Naive B cell (primary cell): ENCODE measurements around the gene AVPR2. TPM values are rescaled to one million over a fixed set of nuclear protein-coding genes. Genes with fewer than 3 reads are reported as not detected.

Experiments
- ATAC-seq, 2 donors: fragments of 150-1000 bp; cut with Tn5 transposase; 2 replicates each; pipeline ENCODE4 v1.10.0; 2021; ENCODE audit warnings: low read depth in 2 of 2, mild to moderate bottlenecking in 2 of 2, moderate library complexity in 2 of 2
- DNase-seq: peaks from one replicate; pipeline ENCODE4 v3.0.0; 2022
- H3K27ac Mint-ChIP-seq, 6 donors: one replicate each; pipeline ENCODE4 v1.8.0; 2020 to 2022; ENCODE audit warnings: mild to moderate bottlenecking in 6 of 6, mixed read lengths in 6 of 6, moderate library complexity in 5 of 6, inconsistent platforms in 2 of 6
- H3K27me3 Mint-ChIP-seq, 3 donors: one replicate each; pipeline ENCODE4 v1.8.0; 2021 to 2022; ENCODE audit warnings: mixed read lengths in 3 of 3, mild to moderate bottlenecking in 1 of 3
- H3K36me3 Mint-ChIP-seq, 2 donors: one replicate each; pipeline ENCODE4 v1.8.0; 2020 to 2022; ENCODE audit warnings: mixed read lengths in 2 of 2, inconsistent platforms in 1 of 2, mild to moderate bottlenecking in 1 of 2
- H3K4me1 Mint-ChIP-seq, 3 donors: one replicate each; pipeline ENCODE4 v1.8.0; 2020 to 2022; ENCODE audit warnings: mixed read lengths in 3 of 3, inconsistent platforms in 1 of 3, mild to moderate bottlenecking in 1 of 3, moderate library complexity in 1 of 3
- H3K4me3 Mint-ChIP-seq, 8 donors: one replicate each; pipeline ENCODE4 v1.8.0; 2020 to 2022; ENCODE audit warnings: mild to moderate bottlenecking in 8 of 8, mixed read lengths in 8 of 8, moderate library complexity in 8 of 8, inconsistent platforms in 2 of 8
- H3K9me3 Mint-ChIP-seq, 7 donors: one replicate each; pipeline ENCODE4 v1.8.0; 2020 to 2022; ENCODE audit warnings: mixed read lengths in 7 of 7, mild to moderate bottlenecking in 5 of 7, inconsistent platforms in 2 of 7, moderate library complexity in 1 of 7
- polyA plus RNA-seq, 6 donors: library from polyadenylated mRNA; unstranded; fragments of 300-500 nt; fragmentation: Illumina TruSeq; gene quantifications; one replicate each; pipeline ENCODE4 v1.2.3, GENCODE V29; 2021; ENCODE audit warnings: low read depth in 6 of 6

Gene AVPR2
- polyA plus RNA-seq, 6 donors from 2014 or later = 0.25 TPM; not detected in 5

- Mint-ChIP-seq H3K4me1 (peaks cover 21 to 28% (median 24%) of the 10 kb centered on the region in 3 donors), H3K36me3 (peaks cover 0 to 14% of the 10 kb centered on the region in 2 donors)
- DNase-seq = no peak
Measured at GRCh38 chrX:153874366-153875125, 29.9 kb upstream of the AVPR2 start.

GRCh38 chrX:153875391-153876111 lies 28.9 kb upstream of the AVPR2 start:
- Mint-ChIP-seq H3K4me1 (peaks cover 23 to 29% (median 26%) of the 10 kb centered on the region in 3 donors), H3K27me3 (peaks cover 13 to 81% (median 53%) of the 10 kb centered on the region in 3 donors), H3K9me3 (peaks cover 0 to 6% (median 0%) of the 10 kb centered on the region in 7 donors), H3K27ac (peak overlapping the region in 1 of 6 donors; percentile 70), H3K4me3 (peak overlapping the region in 1 of 8 donors; percentile 15), H3K36me3 (peaks cover 0 to 14% of the 10 kb centered on the region in 2 donors)
- DNase-seq = peak; percentile 52
- ATAC-seq = peak; percentile 53 to 58

More at GRCh38 chrX:153874366-153875125, 29.9 kb upstream of the AVPR2 start:
- peaks cover 0 to 6% (median 0%) of the 10 kb centered on the region in 7 donors for H3K9me3 Mint-ChIP-seq
- peak overlapping the region in 1 of 8 donors; percentile 7 for H3K4me3 Mint-ChIP-seq
- peaks cover 13 to 75% (median 48%) of the 10 kb centered on the region in 3 donors for H3K27me3 Mint-ChIP-seq
- peak overlapping the region in 2 of 6 donors; percentile 65 to 86 for H3K27ac Mint-ChIP-seq
- ATAC-seq = no peak

GRCh38 chrX:153876112-153876491 lies 28.4 kb upstream of the AVPR2 start:
- peaks cover 23 to 29% (median 26%) of the 10 kb centered on the region in 3 donors for H3K4me1 Mint-ChIP-seq
- peaks cover 13 to 79% (median 53%) of the 10 kb centered on the region in 3 donors for H3K27me3 Mint-ChIP-seq
- DNase-seq (no peak), ATAC-seq (no peak)
- H3K9me3 Mint-ChIP-seq = peaks cover 0 to 6% (median 0%) of the 10 kb centered on the region in 7 donors
- H3K4me3 Mint-ChIP-seq = peak overlapping the region in 1 of 8 donors; percentile 22
- H3K36me3 Mint-ChIP-seq = peaks cover 0 to 14% of the 10 kb centered on the region in 2 donors
- peak overlapping the region in 2 of 6 donors; percentile 36 to 58 for H3K27ac Mint-ChIP-seq

GRCh38 chrX:153877571-153878261 lies 26.8 kb upstream of the AVPR2 start:
- H3K4me1 Mint-ChIP-seq = peaks cover 23 to 29% (median 29%) of the 10 kb centered on the region in 3 donors
- H3K27me3 Mint-ChIP-seq = peaks cover 18 to 71% (median 57%) of the 10 kb centered on the region in 3 donors
- H3K9me3 Mint-ChIP-seq = peaks cover 0 to 6% (median 0%) of the 10 kb centered on the region in 7 donors
- H3K27ac Mint-ChIP-seq = no peak overlapping the region
- no peak for DNase-seq
- ATAC-seq = no peak
- peaks cover 0 to 14% of the 10 kb centered on the region in 2 donors for H3K36me3 Mint-ChIP-seq
- H3K4me3 Mint-ChIP-seq = peak overlapping the region in 2 of 8 donors; percentile 34 to 47

GRCh38 chrX:153878345-153878744 lies 26.1 kb upstream of the AVPR2 start:
- H3K9me3 Mint-ChIP-seq = peaks cover 0 to 6% (median 0%) of the 10 kb centered on the region in 7 donors
- ATAC-seq (no peak), DNase-seq (no peak)
- H3K4me1 Mint-ChIP-seq = peaks cover 23 to 29% (median 27%) of the 10 kb centered on the region in 3 donors
- peaks cover 18 to 71% (median 55%) of the 10 kb centered on the region in 3 donors for H3K27me3 Mint-ChIP-seq
- peaks cover 0 to 14% of the 10 kb centered on the region in 2 donors for H3K36me3 Mint-ChIP-seq
- H3K27ac Mint-ChIP-seq = no peak overlapping the region
- peak overlapping the region in 2 of 8 donors; percentile 34 to 45 for H3K4me3 Mint-ChIP-seq

GRCh38 chrX:153878969-153879653 lies 25.4 kb upstream of the AVPR2 start:
- no peak for DNase-seq
- Mint-ChIP-seq H3K36me3 (peaks cover 0 to 14% of the 10 kb centered on the region in 2 donors), H3K27me3 (peaks cover 18 to 67% (median 58%) of the 10 kb centered on the region in 3 donors), H3K4me1 (peaks cover 23 to 29% (median 27%) of the 10 kb centered on the region in 3 donors), H3K9me3 (peaks cover 0 to 6% (median 0%) of the 10 kb centered on the region in 7 donors), H3K27ac (peak overlapping the region in 3 of 6 donors; percentile 10 to 82 (median 38)), H3K4me3 (peak overlapping the region in 4 of 8 donors; percentile 53 to 75 (median 66))
- ATAC-seq = peak; percentile 65 to 72

- DNase-seq (no peak), ATAC-seq (no peak)
- Mint-ChIP-seq H3K4me1 (peaks cover 24 to 27% (median 25%) of the 10 kb centered on the region in 3 donors), H3K36me3 (peaks cover 0 to 14% of the 10 kb centered on the region in 2 donors), H3K27ac (peak overlapping the region in 1 of 6 donors; percentile 38), H3K4me3 (no peak overlapping the region), H3K27me3 (peaks cover 21 to 65% (median 59%) of the 10 kb centered on the region in 3 donors), H3K9me3 (peaks cover 0 to 6% (median 0%) of the 10 kb centered on the region in 7 donors)
Measured at GRCh38 chrX:153879741-153880439, 24.6 kb upstream of the AVPR2 start.

GRCh38 chrX:153880440-153880815 lies 24.0 kb upstream of the AVPR2 start:
- no peak overlapping the region for H3K4me3 Mint-ChIP-seq
- no peak overlapping the region for H3K27ac Mint-ChIP-seq
- DNase-seq (no peak), ATAC-seq (no peak)
- peaks cover 19 to 28% (median 27%) of the 10 kb centered on the region in 3 donors for H3K4me1 Mint-ChIP-seq
- H3K36me3 Mint-ChIP-seq = peaks cover 0 to 14% of the 10 kb centered on the region in 2 donors
- peaks cover 0 to 6% (median 0%) of the 10 kb centered on the region in 7 donors for H3K9me3 Mint-ChIP-seq
- H3K27me3 Mint-ChIP-seq = peaks cover 21 to 60% (median 54%) of the 10 kb centered on the region in 3 donors

GRCh38 chrX:153881281-153881680 lies 23.2 kb upstream of the AVPR2 start:
- H3K4me1 Mint-ChIP-seq = peaks cover 19 to 28% (median 22%) of the 10 kb centered on the region in 3 donors
- peaks cover 18 to 54% (median 48%) of the 10 kb centered on the region in 3 donors for H3K27me3 Mint-ChIP-seq
- peaks cover 0 to 14% of the 10 kb centered on the region in 2 donors for H3K36me3 Mint-ChIP-seq
- no peak overlapping the region for H3K27ac Mint-ChIP-seq
- H3K9me3 Mint-ChIP-seq = peaks cover 0 to 5% (median 0%) of the 10 kb centered on the region in 7 donors
- no peak overlapping the region for H3K4me3 Mint-ChIP-seq
- DNase-seq = no peak
- ATAC-seq = no peak

- no peak overlapping the region for H3K27ac Mint-ChIP-seq
Measured at GRCh38 chrX:153882086-153882498, 22.4 kb upstream of the AVPR2 start.

GRCh38 chrX:153882557-153882956 lies 21.9 kb upstream of the AVPR2 start:
- H3K27me3 Mint-ChIP-seq = peaks cover 17 to 50% (median 45%) of the 10 kb centered on the region in 3 donors

More at GRCh38 chrX:153882086-153882498, 22.4 kb upstream of the AVPR2 start:
- Mint-ChIP-seq H3K4me3 (no peak overlapping the region), H3K27me3 (peaks cover 17 to 50% (median 45%) of the 10 kb centered on the region in 3 donors), H3K4me1 (peaks cover 19 to 31% (median 20%) of the 10 kb centered on the region in 3 donors), H3K9me3 (peaks cover 0 to 3% (median 0%) of the 10 kb centered on the region in 7 donors), H3K36me3 (peaks cover 0 to 14% of the 10 kb centered on the region in 2 donors)
- DNase-seq (no peak), ATAC-seq (no peak)

More at GRCh38 chrX:153882557-153882956, 21.9 kb upstream of the AVPR2 start:
- H3K9me3 Mint-ChIP-seq = peaks cover 0 to 3% (median 0%) of the 10 kb centered on the region in 7 donors
- H3K36me3 Mint-ChIP-seq = peaks cover 0 to 14% of the 10 kb centered on the region in 2 donors
- H3K27ac Mint-ChIP-seq = no peak overlapping the region
- peaks cover 21 to 35% (median 23%) of the 10 kb centered on the region in 3 donors for H3K4me1 Mint-ChIP-seq
- H3K4me3 Mint-ChIP-seq = no peak overlapping the region
- DNase-seq (no peak), ATAC-seq (no peak)
